Measurements from ENCODE around the gene ACTL8. TPM values are rescaled to one million over a fixed set of nuclear protein-coding genes. Genes with fewer than 3 reads are reported as not detected.

Gene ACTL8
- total RNA-seq, 1 experiment from 2014 or later = 0.69 TPM

DNA sequence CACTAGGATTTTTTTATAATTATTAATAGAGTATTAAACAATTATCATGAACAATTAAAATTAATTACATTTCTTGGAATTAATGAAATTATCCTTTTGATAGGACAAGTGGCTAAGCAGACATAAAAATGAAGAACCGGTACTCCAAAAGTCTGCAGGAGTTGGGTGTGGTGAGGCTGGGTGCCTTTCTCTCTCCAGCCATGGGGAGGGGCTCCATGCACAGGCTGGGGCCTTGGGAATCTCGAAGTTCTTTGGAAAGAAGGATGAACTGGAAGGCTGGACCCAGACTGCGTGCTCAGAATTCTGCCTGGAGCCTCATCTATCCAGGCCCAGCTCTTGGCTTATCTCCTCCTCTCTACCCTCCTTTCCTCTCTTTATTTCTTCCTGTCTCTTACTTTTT lies 94.1 kb downstream of the ACTL8 start (continued):
- TF ChIP-seq ZBTB33 (IDR thresholded peaks at IDR 0.05; ENCODE audit: extremely low read depth, insufficient replicate concordance, low read length) (no peak), EZH2 (IDR thresholded peaks at IDR 0.05) (no peak), EZH2phosphoT487 (IDR thresholded peaks at IDR 0.05; ENCODE audit: borderline replicate concordance) (no peak), POLR2AphosphoS5 (IDR thresholded peaks at IDR 0.05; ENCODE audit: low read depth, low read length) (no peak), ATF3 (IDR thresholded peaks at IDR 0.05) (no peak), FOSL1 (IDR thresholded peaks at IDR 0.05; ENCODE audit: low read depth) (no peak)

DNA sequence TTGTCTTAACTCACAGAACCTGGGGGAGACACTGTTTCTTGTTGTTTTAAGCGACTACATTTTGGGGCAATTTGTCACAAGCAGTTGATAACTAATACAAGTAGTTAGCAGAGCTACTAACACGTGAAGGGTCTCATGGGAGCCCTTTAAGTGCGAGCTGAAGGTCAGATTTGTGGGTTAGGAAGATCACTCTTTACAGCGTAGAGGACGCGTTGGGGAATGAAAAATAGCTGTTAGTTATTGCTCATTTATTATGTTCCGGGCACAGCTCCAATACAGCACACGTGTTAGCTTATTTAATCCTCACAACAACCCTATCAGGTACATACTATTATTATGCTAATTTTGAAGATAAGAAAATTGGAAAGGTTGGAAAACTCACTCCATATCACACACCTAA lies 95.9 kb downstream of the ACTL8 start:
- Histone ChIP-seq H3K4me2 (ENCODE audit: low read length) (no peak overlapping the region), H3K27ac (ENCODE audit: low read depth, low read length) (no peak overlapping the region), H3K9me2 (ENCODE audit: insufficient read depth) (no peaks in the 10 kb centered on the region), H3K79me2 (ENCODE audit: insufficient read depth, low read length) (no peaks in the 10 kb centered on the region), H3K9me3 (ENCODE audit: control insufficient read depth in 1 of 2, insufficient read depth in 1 of 2, low read depth in 1 of 2, low read length in 2 of 2) (no peaks in the 10 kb centered on the region), H2AFZ (ENCODE audit: low read depth, low read length, poor library complexity, severe bottlenecking) (no peak overlapping the region), H3K9ac (ENCODE audit: low read length) (no peak overlapping the region), H3K27me3 (ENCODE audit: insufficient read depth, low read length) (0 out of 2 replicates have a peak, but pooled peaks cover 3% of the 10 kb centered on the region), H3K4me3 (replicated peaks in 1 of 2; ENCODE audit: low read depth in 1 of 2, low read length in 2 of 2) (no peak overlapping the region), H4K20me1 (ENCODE audit: insufficient read depth) (no peaks in the 10 kb centered on the region), H3K4me1 (ENCODE audit: control insufficient read depth in 1 of 2, insufficient read depth in 2 of 2, low read length in 2 of 2) (no peaks in the 10 kb centered on the region), H3K36me3 (ENCODE audit: control insufficient read depth in 1 of 2, insufficient read depth in 2 of 2, low read length in 2 of 2) (no peaks in the 10 kb centered on the region)
- ChIA-PET RAD21 (ENCODE audit: low non-redundant PET in 1 of 2, low total read pairs in 2 of 2, uncharacterized antibody in 2 of 2, unreplicated experiment in 2 of 2) (no interaction called here), POLR2A (no interaction called here), CTCF (no interaction called here)
- BruUV-seq (replicated peaks) = no TSS peak
- no peak for DNase-seq (ENCODE audit: low read depth, low spot score)
- ATAC-seq = no peak
- intact Hi-C loops (cut with micrococcal nuclease) = no loop called here
- no peak for TF ChIP-seq RAD21 (IDR thresholded peaks at IDR 0.05; ENCODE audit: low read depth)
- TF ChIP-seq TCF7L2 (IDR thresholded peaks at IDR 0.05; ENCODE audit: borderline replicate concordance, extremely low read depth, insufficient read depth, insufficient read length) = no peak
- TF ChIP-seq, protein P1, sequence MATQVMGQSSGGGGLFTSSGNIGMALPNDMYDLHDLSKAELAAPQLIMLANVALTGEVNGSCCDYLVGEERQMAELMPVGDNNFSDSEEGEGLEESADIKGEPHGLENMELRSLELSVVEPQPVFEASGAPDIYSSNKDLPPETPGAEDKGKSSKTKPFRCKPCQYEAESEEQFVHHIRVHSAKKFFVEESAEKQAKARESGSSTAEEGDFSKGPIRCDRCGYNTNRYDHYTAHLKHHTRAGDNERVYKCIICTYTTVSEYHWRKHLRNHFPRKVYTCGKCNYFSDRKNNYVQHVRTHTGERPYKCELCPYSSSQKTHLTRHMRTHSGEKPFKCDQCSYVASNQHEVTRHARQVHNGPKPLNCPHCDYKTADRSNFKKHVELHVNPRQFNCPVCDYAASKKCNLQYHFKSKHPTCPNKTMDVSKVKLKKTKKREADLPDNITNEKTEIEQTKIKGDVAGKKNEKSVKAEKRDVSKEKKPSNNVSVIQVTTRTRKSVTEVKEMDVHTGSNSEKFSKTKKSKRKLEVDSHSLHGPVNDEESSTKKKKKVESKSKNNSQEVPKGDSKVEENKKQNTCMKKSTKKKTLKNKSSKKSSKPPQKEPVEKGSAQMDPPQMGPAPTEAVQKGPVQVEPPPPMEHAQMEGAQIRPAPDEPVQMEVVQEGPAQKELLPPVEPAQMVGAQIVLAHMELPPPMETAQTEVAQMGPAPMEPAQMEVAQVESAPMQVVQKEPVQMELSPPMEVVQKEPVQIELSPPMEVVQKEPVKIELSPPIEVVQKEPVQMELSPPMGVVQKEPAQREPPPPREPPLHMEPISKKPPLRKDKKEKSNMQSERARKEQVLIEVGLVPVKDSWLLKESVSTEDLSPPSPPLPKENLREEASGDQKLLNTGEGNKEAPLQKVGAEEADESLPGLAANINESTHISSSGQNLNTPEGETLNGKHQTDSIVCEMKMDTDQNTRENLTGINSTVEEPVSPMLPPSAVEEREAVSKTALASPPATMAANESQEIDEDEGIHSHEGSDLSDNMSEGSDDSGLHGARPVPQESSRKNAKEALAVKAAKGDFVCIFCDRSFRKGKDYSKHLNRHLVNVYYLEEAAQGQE (IDR thresholded peaks at IDR 0.05; ENCODE audit: low read depth) = no peak
- no peak for TF ChIP-seq CEBPB (IDR thresholded peaks at IDR 0.05; ENCODE audit: low read depth)
- no peak for TF ChIP-seq SRF (IDR thresholded peaks at IDR 0.05; ENCODE audit: low read depth)
- TF ChIP-seq ZNF274 (IDR thresholded peaks at IDR 0.05; ENCODE audit: low read depth, low read length) = no peak
- no peak for TF ChIP-seq SIN3A (IDR thresholded peaks at IDR 0.05; ENCODE audit: low read depth)
- TF ChIP-seq ZFX (IDR thresholded peaks at IDR 0.05) = no peak
- no peak for TF ChIP-seq EZH2phosphoT487 (IDR thresholded peaks at IDR 0.05; ENCODE audit: borderline replicate concordance)
- TF ChIP-seq MAX (IDR thresholded peaks at IDR 0.05) = no peak
- no peak for TF ChIP-seq SP1 (IDR thresholded peaks at IDR 0.05; ENCODE audit: low read depth)
- TF ChIP-seq YY1 (IDR thresholded peaks at IDR 0.05; ENCODE audit: extremely low read depth, insufficient replicate concordance, low read depth, low read length) = no peak
- no peak for TF ChIP-seq EZH2 (IDR thresholded peaks at IDR 0.05)
- TF ChIP-seq ELF1 (IDR thresholded peaks at IDR 0.05; ENCODE audit: borderline replicate concordance, low read depth) = no peak
- no peak for TF ChIP-seq ATF3 (IDR thresholded peaks at IDR 0.05)
